ENCODE results near the gene TYK2. TPM values are rescaled to one million over a fixed set of nuclear protein-coding genes. Genes with fewer than 3 reads are reported as not detected.

TYK2 gene
- polyA plus RNA-seq, 1 donor = 111 TPM

- peaks cover 75% of the 10 kb centered on the region for H3K36me3 ChIP-seq (ENCODE audit: control insufficient read depth, insufficient read depth, low read length)
- H3K27me3 ChIP-seq (ENCODE audit: control insufficient read depth, insufficient read depth, low read length) = no peaks in the 10 kb centered on the region
- H3K9me3 ChIP-seq (ENCODE audit: control insufficient read depth, low read depth, low read length) = no peaks in the 10 kb centered on the region
- WGBS (ENCODE audit: insufficient coverage, low lambda C conversion rate) = no CpG with 5 or more reads among the region's 7 CpGs
- H3K4me1 ChIP-seq (ENCODE audit: control insufficient read depth, insufficient read depth, low read length) = peaks cover 10% of the 10 kb centered on the region
- DNase-seq = no peak
- H3K27ac ChIP-seq (ENCODE audit: low read length) = no peak overlapping the region
- H3K4me3 ChIP-seq (ENCODE audit: low read length) = no peak overlapping the region
Observed at GRCh38 chr19:10327793-10328192, 52.6 kb downstream of the TYK2 start.

DNA sequence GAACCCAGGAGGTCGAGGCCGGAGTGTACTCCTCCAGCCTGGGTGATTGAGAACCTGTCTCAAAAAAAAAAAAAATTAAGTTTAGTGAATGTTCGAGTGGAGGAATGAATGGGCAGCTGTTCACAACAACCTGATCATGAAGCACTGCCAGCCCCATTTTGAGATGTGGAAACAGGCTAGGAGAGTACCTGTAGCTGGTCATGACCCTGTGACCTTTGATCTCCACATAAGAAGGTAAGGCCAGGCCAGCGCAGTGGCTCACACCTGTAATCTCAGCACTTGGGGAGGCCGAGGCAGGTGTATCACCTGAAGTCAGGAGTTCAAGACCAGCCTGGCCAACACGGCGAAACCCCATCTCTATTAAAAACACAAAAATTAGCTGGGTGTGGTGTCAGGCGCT is 54.6 kb downstream of the TYK2 start:
- H3K36me3 ChIP-seq (ENCODE audit: control insufficient read depth, insufficient read depth, low read length) = peaks cover 91% of the 10 kb centered on the region
- H3K27ac ChIP-seq (ENCODE audit: low read length) = no peak overlapping the region
- H3K9me3 ChIP-seq (ENCODE audit: control insufficient read depth, low read depth, low read length) = peaks cover 3% of the 10 kb centered on the region
- no peaks in the 10 kb centered on the region for H3K27me3 ChIP-seq (ENCODE audit: control insufficient read depth, insufficient read depth, low read length)
- DNase-seq = no peak
- H3K4me3 ChIP-seq (ENCODE audit: low read length) = no peak overlapping the region
- no CpG with 5 or more reads among the region's 8 CpGs for WGBS (ENCODE audit: insufficient coverage, low lambda C conversion rate)
- peaks cover 20% of the 10 kb centered on the region for H3K4me1 ChIP-seq (ENCODE audit: control insufficient read depth, insufficient read depth, low read length)

DNA sequence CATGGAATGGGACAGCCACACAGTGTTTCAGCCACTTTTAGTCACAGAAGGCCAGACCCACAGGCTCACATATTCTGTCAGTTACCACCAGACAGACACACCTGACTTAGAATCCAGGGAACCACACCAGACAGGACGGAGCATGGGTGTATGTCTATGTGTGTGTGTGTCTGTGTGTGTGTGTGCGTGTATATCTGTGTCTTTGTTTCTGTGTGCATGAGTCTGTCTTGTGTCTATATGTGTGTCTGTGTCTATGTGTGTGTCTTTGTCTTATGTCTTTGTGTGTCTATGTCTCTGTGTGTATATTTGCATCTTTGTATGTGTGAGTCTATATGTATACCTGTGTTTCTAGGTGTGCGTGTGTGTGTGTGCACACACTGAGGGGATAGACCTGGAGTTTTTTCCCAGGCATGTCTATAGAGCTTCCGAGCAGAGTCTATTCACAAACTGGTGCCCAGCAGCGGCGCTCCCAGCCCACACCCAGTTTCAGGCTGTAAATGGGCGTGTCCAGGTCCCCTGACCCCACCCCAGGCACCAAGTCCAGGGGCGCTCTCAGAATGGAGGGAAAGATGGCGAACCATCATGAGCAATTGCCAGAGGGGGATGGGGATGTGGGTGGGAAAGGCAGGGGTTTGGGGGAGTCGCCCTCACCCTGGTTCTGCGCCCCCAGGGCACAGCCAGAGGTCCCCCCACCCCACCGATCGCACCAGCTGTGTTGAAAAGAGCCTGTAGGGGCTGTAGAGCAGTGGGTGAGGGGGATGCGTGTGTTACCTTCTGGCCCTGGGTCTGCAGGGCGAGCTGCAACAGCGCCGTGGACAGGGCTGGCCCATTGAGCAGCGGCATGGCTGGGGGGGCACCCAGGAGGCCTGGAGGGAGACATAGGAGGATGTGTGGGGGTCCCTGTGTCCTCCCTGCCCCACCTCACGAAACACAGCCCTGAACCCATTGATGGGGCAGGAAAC is 58.2 kb downstream of the TYK2 start:
- no CpG with 5 or more reads among the region's 19 CpGs for WGBS (ENCODE audit: insufficient coverage, low lambda C conversion rate)
- H3K27me3 ChIP-seq (ENCODE audit: control insufficient read depth, insufficient read depth, low read length) = no peaks in the 10 kb centered on the region
- H3K4me3 ChIP-seq (ENCODE audit: low read length) = no peak overlapping the region
- peaks cover 5% of the 10 kb centered on the region for H3K9me3 ChIP-seq (ENCODE audit: control insufficient read depth, low read depth, low read length)
- peak overlapping the region; percentile 77 for H3K27ac ChIP-seq (ENCODE audit: low read length)
- peak; percentile 88 to 94 for DNase-seq
- peaks cover 20% of the 10 kb centered on the region for H3K4me1 ChIP-seq (ENCODE audit: control insufficient read depth, insufficient read depth, low read length)
- H3K36me3 ChIP-seq (ENCODE audit: control insufficient read depth, insufficient read depth, low read length) = peaks cover 88% of the 10 kb centered on the region

- peak in 1 of 2 donors; percentile 58 for DNase-seq
- Histone ChIP-seq H3K9me3 (ENCODE audit: control insufficient read depth, low read depth, low read length) (peaks cover 5% of the 10 kb centered on the region), H3K4me3 (ENCODE audit: low read length) (no peak overlapping the region), H3K27me3 (ENCODE audit: control insufficient read depth, insufficient read depth, low read length) (no peaks in the 10 kb centered on the region), H3K27ac (ENCODE audit: low read length) (peak overlapping the region; percentile 77), H3K36me3 (ENCODE audit: control insufficient read depth, insufficient read depth, low read length) (peaks cover 91% of the 10 kb centered on the region), H3K4me1 (ENCODE audit: control insufficient read depth, insufficient read depth, low read length) (peaks cover 20% of the 10 kb centered on the region)
- WGBS (ENCODE audit: insufficient coverage, low lambda C conversion rate) = no CpG with 5 or more reads among the region's 11 CpGs
Observed at GRCh38 chr19:10321417-10321797, 59.0 kb downstream of the TYK2 start.

- Histone ChIP-seq H3K36me3 (ENCODE audit: control insufficient read depth, insufficient read depth, low read length) (peaks cover 90% of the 10 kb centered on the region), H3K27ac (ENCODE audit: low read length) (peak overlapping the region; percentile 77), H3K9me3 (ENCODE audit: control insufficient read depth, low read depth, low read length) (peaks cover 5% of the 10 kb centered on the region), H3K4me3 (ENCODE audit: low read length) (no peak overlapping the region), H3K4me1 (ENCODE audit: control insufficient read depth, insufficient read depth, low read length) (peaks cover 26% of the 10 kb centered on the region), H3K27me3 (ENCODE audit: control insufficient read depth, insufficient read depth, low read length) (no peaks in the 10 kb centered on the region)
- no peak for DNase-seq
- no CpG with 5 or more reads among the region's 32 CpGs for WGBS (ENCODE audit: insufficient coverage, low lambda C conversion rate)
Observed at GRCh38 chr19:10320602-10321416, 59.6 kb downstream of the TYK2 start.

GRCh38 chr19:10318807-10319682 is 61.3 kb downstream of the TYK2 start:
- Histone ChIP-seq H3K27ac (ENCODE audit: low read length) (no peak overlapping the region), H3K4me3 (ENCODE audit: low read length) (no peak overlapping the region), H3K9me3 (ENCODE audit: control insufficient read depth, low read depth, low read length) (peaks cover 5% of the 10 kb centered on the region), H3K36me3 (ENCODE audit: control insufficient read depth, insufficient read depth, low read length) (peaks cover 77% of the 10 kb centered on the region), H3K4me1 (ENCODE audit: control insufficient read depth, insufficient read depth, low read length) (peaks cover 32% of the 10 kb centered on the region), H3K27me3 (ENCODE audit: control insufficient read depth, insufficient read depth, low read length) (no peaks in the 10 kb centered on the region)
- no CpG with 5 or more reads among the region's 13 CpGs for WGBS (ENCODE audit: insufficient coverage, low lambda C conversion rate)
- no peak for DNase-seq

DNA sequence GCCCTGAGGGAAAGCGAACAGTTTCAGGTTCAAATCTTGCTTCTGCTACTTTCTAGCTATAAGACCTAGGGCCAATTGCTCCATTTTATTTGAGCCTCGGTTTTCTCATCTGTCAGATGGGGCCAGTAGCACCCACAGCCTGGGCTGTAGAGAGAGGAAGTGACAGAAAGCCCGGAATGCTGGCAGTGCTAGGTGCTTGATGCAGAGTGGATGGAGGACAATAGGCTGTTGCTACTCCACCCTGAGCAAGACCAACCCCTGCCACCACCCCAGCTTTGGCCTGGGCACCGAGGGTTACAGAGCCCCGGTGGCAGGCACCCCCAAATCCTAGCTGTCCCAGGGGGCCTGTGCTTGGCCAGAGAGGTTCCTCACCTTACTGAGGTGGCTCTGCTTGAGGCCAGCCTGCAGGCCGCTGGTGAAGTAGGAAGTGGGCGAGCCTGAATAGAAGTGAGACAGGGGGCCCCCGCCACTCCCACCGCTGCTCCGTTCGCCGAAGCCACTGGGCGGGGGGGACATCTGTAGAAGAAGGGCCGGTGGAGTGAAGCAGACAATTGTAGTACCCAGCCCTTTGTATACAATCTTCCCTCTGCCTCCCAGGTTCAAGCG is 62.4 kb downstream of the TYK2 start:
- Histone ChIP-seq H3K9me3 (ENCODE audit: control insufficient read depth, low read depth, low read length) (peaks cover 5% of the 10 kb centered on the region), H3K4me1 (ENCODE audit: control insufficient read depth, insufficient read depth, low read length) (peaks cover 29% of the 10 kb centered on the region), H3K27me3 (ENCODE audit: control insufficient read depth, insufficient read depth, low read length) (no peaks in the 10 kb centered on the region), H3K4me3 (ENCODE audit: low read length) (no peak overlapping the region), H3K36me3 (ENCODE audit: control insufficient read depth, insufficient read depth, low read length) (peaks cover 67% of the 10 kb centered on the region), H3K27ac (ENCODE audit: low read length) (no peak overlapping the region)
- DNase-seq = no peak
- WGBS (ENCODE audit: insufficient coverage, low lambda C conversion rate) = no CpG with 5 or more reads among the region's 15 CpGs

DNA sequence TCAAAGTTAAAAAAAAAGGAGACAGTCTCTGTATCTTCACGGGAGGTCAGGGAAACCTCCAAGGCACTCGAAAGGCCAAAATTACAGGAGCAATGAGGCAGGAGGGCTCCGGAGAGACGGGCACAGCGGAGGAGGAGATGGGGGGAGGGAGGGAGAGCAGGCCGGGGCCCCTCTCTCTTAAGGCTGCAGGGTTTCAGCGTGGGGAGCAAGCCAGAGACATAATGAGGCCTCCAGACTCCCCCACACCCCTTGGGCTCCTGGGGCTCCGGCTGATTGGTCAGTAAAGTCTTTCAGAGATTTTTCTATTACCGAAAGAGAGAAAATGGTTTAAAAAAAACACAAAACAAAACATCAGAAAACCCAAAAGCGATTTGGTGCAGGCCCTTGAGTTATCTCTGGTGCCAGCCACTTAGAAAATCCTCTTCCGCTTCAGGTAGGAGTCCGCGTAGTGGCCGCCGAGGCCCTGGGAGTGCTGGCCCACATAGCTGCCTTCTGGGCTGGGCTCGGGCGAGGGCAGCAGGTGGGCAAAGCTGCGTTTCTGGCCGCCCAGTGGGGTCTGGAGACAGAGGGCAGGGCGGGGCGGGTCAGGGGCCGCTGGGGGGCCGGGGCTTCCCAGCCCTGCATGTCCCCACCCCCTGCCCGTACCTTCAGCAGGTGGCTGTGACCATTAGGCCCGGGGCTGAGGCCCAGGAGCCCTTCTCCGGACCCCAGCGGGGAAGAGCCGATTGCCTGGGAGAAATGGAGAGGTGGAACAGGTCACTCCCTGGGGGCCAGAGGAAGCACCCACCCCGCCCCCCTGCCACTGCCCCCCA is 63.1 kb downstream of the TYK2 start:
- DNase-seq = no peak
- Histone ChIP-seq H3K9me3 (ENCODE audit: control insufficient read depth, low read depth, low read length) (peaks cover 5% of the 10 kb centered on the region), H3K27ac (ENCODE audit: low read length) (no peak overlapping the region), H3K36me3 (ENCODE audit: control insufficient read depth, insufficient read depth, low read length) (peaks cover 60% of the 10 kb centered on the region), H3K4me3 (ENCODE audit: low read length) (no peak overlapping the region), H3K27me3 (ENCODE audit: control insufficient read depth, insufficient read depth, low read length) (no peaks in the 10 kb centered on the region), H3K4me1 (ENCODE audit: control insufficient read depth, insufficient read depth, low read length) (peaks cover 24% of the 10 kb centered on the region)
- WGBS (ENCODE audit: insufficient coverage, low lambda C conversion rate) = 86% methylated on average over 3 of the region's 29 CpGs
